ENCODE data around the gene KCTD2. TPM values are rescaled to one million over a fixed set of nuclear protein-coding genes. Genes with fewer than 3 reads are reported as not detected.
A peak's percentile ranks its signal among the peaks of the same experiment; 100 is the strongest.

The KCTD2 gene
- total RNA-seq, 3 donors from 2014 or later = 19.1 to 30.0 (median 21.2) TPM

DNA sequence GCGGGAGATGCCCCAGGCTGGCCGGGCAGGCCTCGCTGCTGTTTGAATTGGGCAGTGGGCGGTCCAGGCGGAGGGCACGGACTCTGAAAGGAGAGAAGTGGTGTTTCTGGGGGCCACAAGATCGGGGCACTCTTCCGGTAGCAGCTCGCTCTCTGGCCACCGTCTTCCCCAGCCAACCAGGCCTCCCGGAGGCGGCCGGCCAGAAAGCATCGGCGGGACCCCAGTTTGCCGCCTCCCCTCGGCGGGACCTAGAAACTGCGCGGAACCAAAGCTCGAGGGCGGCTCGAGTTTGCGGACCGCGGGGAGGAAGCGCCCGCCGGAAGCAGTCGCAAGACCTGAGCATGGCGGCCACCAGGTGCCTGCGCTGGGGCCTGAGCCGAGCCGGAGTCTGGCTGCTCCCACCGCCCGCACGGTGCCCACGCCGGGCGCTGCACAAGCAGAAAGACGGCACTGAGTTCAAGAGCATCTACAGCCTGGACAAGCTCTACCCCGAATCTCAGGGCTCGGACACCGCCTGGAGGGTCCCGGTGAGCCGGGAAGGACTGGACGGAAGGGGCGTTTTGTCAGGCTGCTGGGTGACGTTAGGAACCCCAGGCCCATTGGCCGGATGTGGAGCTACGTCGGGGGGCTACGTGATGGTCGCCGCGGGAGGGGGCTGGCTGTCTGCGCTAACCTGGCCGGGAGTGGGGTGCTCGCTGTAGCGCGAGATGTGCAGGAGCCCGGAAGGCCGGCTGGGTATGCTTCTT lies 34.5 kb upstream of the KCTD2 start, which contains the start of gene MRPL58:
Gene MRPL58 (plus strand): TSS at position 325 of the 746 bp plus-strand sequence. CDS start 17 bp downstream, at position 342.
- TF ChIP-seq, protein P1, sequence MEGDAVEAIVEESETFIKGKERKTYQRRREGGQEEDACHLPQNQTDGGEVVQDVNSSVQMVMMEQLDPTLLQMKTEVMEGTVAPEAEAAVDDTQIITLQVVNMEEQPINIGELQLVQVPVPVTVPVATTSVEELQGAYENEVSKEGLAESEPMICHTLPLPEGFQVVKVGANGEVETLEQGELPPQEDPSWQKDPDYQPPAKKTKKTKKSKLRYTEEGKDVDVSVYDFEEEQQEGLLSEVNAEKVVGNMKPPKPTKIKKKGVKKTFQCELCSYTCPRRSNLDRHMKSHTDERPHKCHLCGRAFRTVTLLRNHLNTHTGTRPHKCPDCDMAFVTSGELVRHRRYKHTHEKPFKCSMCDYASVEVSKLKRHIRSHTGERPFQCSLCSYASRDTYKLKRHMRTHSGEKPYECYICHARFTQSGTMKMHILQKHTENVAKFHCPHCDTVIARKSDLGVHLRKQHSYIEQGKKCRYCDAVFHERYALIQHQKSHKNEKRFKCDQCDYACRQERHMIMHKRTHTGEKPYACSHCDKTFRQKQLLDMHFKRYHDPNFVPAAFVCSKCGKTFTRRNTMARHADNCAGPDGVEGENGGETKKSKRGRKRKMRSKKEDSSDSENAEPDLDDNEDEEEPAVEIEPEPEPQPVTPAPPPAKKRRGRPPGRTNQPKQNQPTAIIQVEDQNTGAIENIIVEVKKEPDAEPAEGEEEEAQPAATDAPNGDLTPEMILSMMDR (IDR thresholded peaks at IDR 0.05) = peak; percentile 45
- Histone ChIP-seq H3K9me3 (no peaks in the 10 kb centered on the region), H3K4me1 (ENCODE audit: low read depth) (peaks cover 20% of the 10 kb centered on the region), H3K36me3 (ENCODE audit: low read depth) (no peaks in the 10 kb centered on the region), H3K4me3 (peak within 1 kb of the TSS; percentile 49)
- DNase-seq = peak; percentile 80 to 88 (median 88)
- ATAC-seq = peak; percentile 91
- intact Hi-C loops (cut with DNase I, micrococcal nuclease) = no loop called here

DNA sequence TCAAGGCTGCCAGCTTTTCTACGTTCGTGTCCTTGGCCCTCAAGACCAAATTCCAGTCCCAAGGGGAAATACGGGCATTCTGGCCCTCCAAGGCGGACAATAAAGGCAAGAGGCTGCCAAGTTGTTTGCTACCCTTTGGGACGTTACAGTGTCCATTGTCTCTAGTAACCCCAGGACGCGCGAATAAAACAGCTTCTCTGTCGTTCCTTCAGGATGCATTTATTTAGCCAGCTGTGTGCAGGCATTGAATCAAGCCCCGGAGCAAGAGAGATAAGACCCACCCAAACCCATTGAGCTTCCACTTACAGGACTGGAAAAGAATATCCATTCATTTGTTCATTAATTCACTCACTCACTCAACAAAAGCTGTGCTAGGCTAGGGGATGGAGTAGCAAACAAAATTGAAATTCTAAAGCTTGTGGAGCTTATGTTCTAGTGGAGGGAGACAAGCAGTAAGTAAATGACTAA lies 33.9 kb upstream of the KCTD2 start:
- H3K4me1 ChIP-seq (ENCODE audit: low read depth) = peaks cover 20% of the 10 kb centered on the region
- no peak for ATAC-seq
- TF ChIP-seq, protein P1 (IDR thresholded peaks at IDR 0.05) = no peak
- DNase-seq = no peak
- no peaks in the 10 kb centered on the region for H3K36me3 ChIP-seq (ENCODE audit: low read depth)
- no peaks in the 10 kb centered on the region for H3K9me3 ChIP-seq
- peak overlapping the region; percentile 49 for H3K4me3 ChIP-seq
- intact Hi-C loops (cut with DNase I, micrococcal nuclease) = no loop called here

DNA sequence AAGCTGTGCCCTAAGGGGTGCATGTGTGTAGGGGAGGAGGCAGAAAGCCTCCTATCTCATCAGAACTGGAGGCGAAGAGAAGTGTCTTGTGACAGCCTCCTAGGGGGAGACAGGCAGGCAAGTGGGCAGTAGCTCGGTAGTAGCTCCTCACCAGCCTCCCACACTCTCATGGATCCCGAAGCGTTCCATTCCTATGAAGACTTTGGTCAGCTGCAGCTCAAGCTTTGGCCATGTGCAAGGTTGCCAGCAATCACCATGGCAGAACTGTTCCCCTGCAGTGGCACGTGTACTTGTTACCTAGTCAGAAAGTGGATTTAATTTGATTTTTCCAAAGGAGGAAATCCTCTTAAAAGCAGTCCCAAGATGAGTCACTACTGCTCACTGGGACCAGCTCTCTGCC lies 27.9 kb upstream of the KCTD2 start:
- Histone ChIP-seq H3K4me3 (no peak overlapping the region), H3K4me1 (ENCODE audit: low read depth) (no peaks in the 10 kb centered on the region), H3K9me3 (no peaks in the 10 kb centered on the region), H3K36me3 (ENCODE audit: low read depth) (no peaks in the 10 kb centered on the region)
- TF ChIP-seq, protein P1 (IDR thresholded peaks at IDR 0.05) = no peak
- intact Hi-C loops (cut with DNase I, micrococcal nuclease) = no loop called here
- no peak for DNase-seq
- ATAC-seq = no peak

DNA sequence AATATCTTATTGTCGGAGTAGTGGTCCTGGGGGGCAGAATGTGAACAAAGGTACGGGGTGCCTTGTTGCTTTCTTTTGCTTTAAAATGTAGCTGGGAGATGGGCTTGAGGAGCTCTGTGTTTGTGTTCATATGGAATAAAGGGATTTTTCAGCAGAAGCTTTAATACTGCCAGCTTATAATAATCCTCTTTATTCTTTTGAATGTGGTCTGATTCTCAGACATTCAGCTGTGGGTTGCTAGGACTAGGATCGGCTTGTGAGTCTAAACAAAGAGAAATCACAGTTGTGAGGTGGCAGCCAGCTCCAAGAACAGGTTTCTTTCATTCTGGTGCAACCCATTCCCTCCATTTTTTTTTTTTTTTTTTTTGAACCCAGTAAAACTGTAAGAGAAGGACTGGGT lies 27.3 kb upstream of the KCTD2 start:
- DNase-seq = no peak
- ATAC-seq = no peak
- TF ChIP-seq, protein P1 (IDR thresholded peaks at IDR 0.05) = no peak
- Histone ChIP-seq H3K4me1 (ENCODE audit: low read depth) (no peaks in the 10 kb centered on the region), H3K9me3 (no peaks in the 10 kb centered on the region), H3K4me3 (no peak overlapping the region), H3K36me3 (ENCODE audit: low read depth) (no peaks in the 10 kb centered on the region)
- intact Hi-C loops (cut with DNase I, micrococcal nuclease) = no loop called here

DNA sequence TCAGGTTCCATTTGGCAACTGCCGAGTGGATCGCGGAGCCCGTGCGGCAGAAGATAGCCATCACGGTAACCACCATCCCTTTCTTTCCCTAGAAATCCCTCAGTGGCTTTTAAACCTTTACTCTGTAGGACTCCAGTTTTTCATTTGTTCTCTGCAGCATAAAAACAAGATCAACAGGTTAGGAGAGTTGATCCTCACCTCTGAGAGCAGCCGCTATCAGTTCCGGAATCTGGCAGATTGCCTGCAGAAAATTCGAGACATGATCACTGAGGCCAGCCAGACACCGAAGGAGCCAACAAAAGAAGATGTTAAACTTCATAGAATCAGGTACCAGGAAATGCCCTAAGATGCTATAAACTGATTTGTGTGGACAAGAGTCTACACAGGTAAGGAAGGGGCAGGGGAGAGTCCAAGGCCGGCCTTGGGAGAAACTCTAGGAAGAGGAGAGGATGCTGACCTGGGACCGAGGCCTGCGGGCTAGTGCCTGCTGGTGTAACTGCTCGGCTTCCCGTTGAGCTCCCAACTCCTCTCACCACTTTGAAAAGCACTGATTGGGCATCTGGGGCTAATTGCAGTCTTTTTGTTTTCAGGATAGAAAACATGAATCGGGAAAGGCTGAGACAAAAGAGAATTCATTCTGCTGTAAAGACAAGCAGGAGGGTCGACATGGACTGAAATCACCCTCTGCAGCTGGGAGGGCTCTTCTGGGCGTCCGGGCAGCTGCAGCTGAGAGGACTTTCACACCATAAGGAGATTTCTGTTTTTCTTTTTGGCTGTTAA lies 26.5 kb upstream of the KCTD2 start:
- no peaks in the 10 kb centered on the region for H3K9me3 ChIP-seq
- TF ChIP-seq, protein P1 (IDR thresholded peaks at IDR 0.05) = no peak
- ATAC-seq = no peak
- no peaks in the 10 kb centered on the region for H3K4me1 ChIP-seq (ENCODE audit: low read depth)
- intact Hi-C loops (cut with DNase I, micrococcal nuclease) = no loop called here
- H3K4me3 ChIP-seq = no peak overlapping the region
- no peaks in the 10 kb centered on the region for H3K36me3 ChIP-seq (ENCODE audit: low read depth)
- no peak for DNase-seq
